Endothelial cell of umbilical vein (primary cell): ENCODE results near the gene C2orf76. TPM values are rescaled to one million over a fixed set of nuclear protein-coding genes. Genes with fewer than 3 reads are reported as not detected.

ENCODE experiments used
- BruUV-seq: library from RNA; stranded (reverse); fragments of 400-500 nt; replicated peaks from 2 replicates; lab custom pipeline; 2021; lab: Mats Ljungman, UMichigan
- CTCF ChIA-PET: fragments of 300-600, 350-600 bp; sonication (Branson Sonifier 250); formaldehyde crosslinking; loops from one replicate; lab custom pipeline; 2021; ENCODE audit warnings: antibody characterized with exemption, inconsistent platforms; lab: Charles Lee
- POLR2A ChIA-PET: fragments of 300-600, 350-600 bp; sonication (Branson Sonifier 250); formaldehyde crosslinking; loops from one replicate; lab custom pipeline; 2021; ENCODE audit warnings: antibody characterized with exemption, inconsistent platforms; lab: Charles Lee
- DNase-seq: peaks from one replicate; pipeline ENCODE4 v3.0.0-alpha.2; 2011; ENCODE audit warnings: low read depth, low spot score
- FAIRE-seq: peaks from 2 replicates; lab custom pipeline; 2011; peaks lifted over from hg19 to GRCh38; lab: Jason Lieb, UNC
- H2AFZ ChIP-seq: 2 replicates; pipeline ENCODE4 v1.6.0; 2012; ENCODE audit warnings: low read depth, low read length, control low read depth, inconsistent platforms
- H3K27ac ChIP-seq: 2 replicates; pipeline ENCODE4 v1.5.1; 2011; ENCODE audit warnings: low read depth, mild to moderate bottlenecking, control low read depth, low read length, moderate library complexity; ENCODE audit not compliant: insufficient read depth
- H3K27me3 ChIP-seq, 2 experiments: 2 replicates each; pipeline versions ENCODE4 v1.6.0 to v1.6.1; 2011; ENCODE audit warnings: low read length in 2 of 2, mixed read lengths in 1 of 2; ENCODE audit not compliant: control insufficient read depth in 2 of 2, insufficient read depth in 2 of 2
- H3K36me3 ChIP-seq, 2 experiments: 2 replicates in 1 of 2; 3 replicates in 1 of 2; pipeline ENCODE4 v1.5.1; 2011; ENCODE audit warnings: low read length in 2 of 2, mild to moderate bottlenecking in 1 of 2, moderate library complexity in 1 of 2; ENCODE audit not compliant: control insufficient read depth in 2 of 2, insufficient read depth in 2 of 2; ENCODE audit errors: extremely low read depth in 1 of 2
- H3K4me1 ChIP-seq: 3 replicates; pipeline ENCODE4 v1.5.1; 2011; ENCODE audit warnings: mild to moderate bottlenecking, low read length; ENCODE audit not compliant: control insufficient read depth, insufficient read depth; ENCODE audit errors: extremely low read depth
- H3K4me2 ChIP-seq: 2 replicates; pipeline ENCODE4 v1.6.1; 2011; ENCODE audit warnings: low read length, control low read depth, mixed read lengths; ENCODE audit not compliant: insufficient read depth
- H3K4me3 ChIP-seq, 3 experiments: fragments of 200-600 bp in 1 of 3; sonication (generic), shearing (Covaris generic) in 1 of 3; replicated peaks in 1 of 3; 2 replicates each; pipeline ENCODE4 v1.5.1; 2011 to 2016; ENCODE audit warnings: control low read depth in 3 of 3, low read length in 3 of 3, mild to moderate bottlenecking in 2 of 3, inconsistent platforms in 1 of 3, low read depth in 1 of 3, moderate library complexity in 1 of 3; ENCODE audit not compliant: insufficient read depth in 1 of 3
- H3K79me2 ChIP-seq: 2 replicates; pipeline ENCODE4 v1.6.0; 2012; ENCODE audit warnings: low read length, inconsistent platforms; ENCODE audit not compliant: control insufficient read depth, insufficient read depth
- H3K9ac ChIP-seq: replicated peaks from 2 replicates; pipeline ENCODE3; 2011; ENCODE audit warnings: low read length, control low read depth; ENCODE audit not compliant: insufficient read depth; ENCODE audit errors: extremely low read depth
- H3K9me1 ChIP-seq: replicated peaks from 3 replicates; pipeline ENCODE4 v1.6.0; 2011; ENCODE audit warnings: mild to moderate bottlenecking, low read length; ENCODE audit not compliant: control insufficient read depth, insufficient read depth; ENCODE audit errors: extremely low read depth
- H3K9me3 ChIP-seq: replicated peaks from 2 replicates; pipeline ENCODE4 v1.5.1; 2012; ENCODE audit warnings: low read length, inconsistent platforms; ENCODE audit not compliant: control insufficient read depth, insufficient read depth
- H4K20me1 ChIP-seq: replicated peaks from 2 replicates; pipeline ENCODE3; 2011; ENCODE audit warnings: mild to moderate bottlenecking, low read length; ENCODE audit not compliant: control insufficient read depth, insufficient read depth; ENCODE audit errors: extremely low read depth
- CTCF ChIP-seq, 2 donors: IDR thresholded peaks; 1 replicate in 1 of 2; 2 replicates in 1 of 2; pipeline ENCODE4 v1.5.1; 2011; ENCODE audit warnings: low read length in 2 of 2, mild to moderate bottlenecking in 2 of 2, moderate library complexity in 2 of 2, control low read depth in 1 of 2, inconsistent platforms in 1 of 2, low read depth in 1 of 2; ENCODE audit not compliant: insufficient read depth in 1 of 2; ENCODE audit errors: extremely low read depth in 1 of 2
- EZH2 ChIP-seq: IDR thresholded peaks from 2 replicates; pipeline ENCODE4 v1.6.1; 2012; ENCODE audit warnings: borderline replicate concordance, low read depth, mild to moderate bottlenecking, moderate library complexity, low read length, inconsistent platforms; ENCODE audit not compliant: severe bottlenecking
- FOS ChIP-seq: IDR thresholded peaks from 2 replicates; pipeline ENCODE4 v1.6.1; 2011; ENCODE audit warnings: mild to moderate bottlenecking, low read length, moderate library complexity, borderline replicate concordance; ENCODE audit not compliant: insufficient read depth
- GATA2 ChIP-seq: IDR thresholded peaks from 2 replicates; pipeline ENCODE4 v1.7.0; 2011; ENCODE audit warnings: low read depth, mild to moderate bottlenecking, moderate library complexity, mixed read lengths, low read length; ENCODE audit not compliant: insufficient read length, insufficient read depth
- JUN ChIP-seq: IDR thresholded peaks from 2 replicates; pipeline ENCODE4 v1.6.1; 2011; ENCODE audit warnings: borderline replicate concordance, low read depth; ENCODE audit not compliant: insufficient read length, insufficient read depth
- MAX ChIP-seq: IDR thresholded peaks from 2 replicates; pipeline ENCODE4 v1.6.1; 2011; ENCODE audit not compliant: insufficient read depth, insufficient read length
- MYC ChIP-seq: IDR thresholded peaks from one replicate; pipeline ENCODE4 v1.6.1; 2011; ENCODE audit warnings: mild to moderate bottlenecking, low read depth, low read length
- POLR2A ChIP-seq: IDR thresholded peaks from 2 replicates; pipeline ENCODE4 v1.6.1; 2012; ENCODE audit warnings: low read depth, mild to moderate bottlenecking, control low read depth, low read length
- POLR2AphosphoS5 ChIP-seq: IDR thresholded peaks from 2 replicates; pipeline ENCODE4 v1.6.1; 2012; ENCODE audit warnings: low read depth, mild to moderate bottlenecking, control low read depth, low read length, moderate library complexity; ENCODE audit not compliant: insufficient read depth
- dilution Hi-C: fragments of 300-500 bp; cut with MboI; formaldehyde crosslinking; loops from one replicate; pipeline ENCODE4 v1.15.0; 2019; ENCODE audit warnings: low sequenced_read_pairs; ENCODE audit not compliant: extremely low pct_ligation_motif_present
- intact Hi-C: fragments of 100-400 bp; cut with micrococcal nuclease; formaldehyde crosslinking; loops from one replicate; pipeline ENCODE4 v1.10.0; 2022
- polyA plus RNA-seq, 4 experiments: library from polyadenylated mRNA; depleted of rRNA in 3 of 4; stranded (reverse) in 3 of 4; unstranded in 1 of 4; fragments of >200 nt; gene quantifications; 2 replicates each; pipeline versions ENCODE4 v1.2.1 to v1.2.3, GENCODE V29; 2011 to 2012; ENCODE audit warnings: missing spikeins in 1 of 4
- total RNA-seq: library from RNA; stranded (reverse); gene quantifications from 2 replicates; pipeline ENCODE4 v1.2.3, GENCODE V29; 2021

C2orf76 gene
- total and polyA plus RNA-seq, 2 donors (not counting 3 experiments of a cell fraction or from before 2014, with no cell fraction given) = 7.4 to 12.1 TPM

- Histone ChIP-seq H3K27me3 (no peaks in the 10 kb centered on the region), H3K9me1 (no peaks in the 10 kb centered on the region), H4K20me1 (no peaks in the 10 kb centered on the region), H3K4me1 (no peaks in the 10 kb centered on the region), H3K9ac (no peak overlapping the region), H3K4me2 (no peak overlapping the region), H3K36me3 (no peaks in the 10 kb centered on the region), H3K79me2 (no peaks in the 10 kb centered on the region), H3K9me3 (no peaks in the 10 kb centered on the region), H3K4me3 (no peak overlapping the region), H2AFZ (no peak overlapping the region), H3K27ac (no peak overlapping the region)
- ChIA-PET POLR2A (no interaction called here), CTCF (interaction anchor here (2.2 to 4.6 kb wide), 2 partner anchors 42 to 381 kb away, joined by 8 to 42 read pairs; no protein-coding TSS in a partner anchor)
- dilution Hi-C loops (no loop called here), intact Hi-C loops (loop anchor here (2.0 to 10.0 kb wide), 2 partner anchors 248 to 382 kb away; no protein-coding TSS in a partner anchor)
- BruUV-seq = no TSS peak
- TF ChIP-seq GATA2 (no peak), FOS (no peak), POLR2A (no peak)
- FAIRE-seq (no peak), DNase-seq (no peak)
These were observed 103.6 kb downstream of the C2orf76 start for GRCh38 chr2:119263025-119263424.

- Histone ChIP-seq H3K27me3 (no peaks in the 10 kb centered on the region), H3K9me1 (no peaks in the 10 kb centered on the region), H4K20me1 (no peaks in the 10 kb centered on the region), H3K4me1 (no peaks in the 10 kb centered on the region), H3K27ac (no peak overlapping the region), H2AFZ (no peak overlapping the region), H3K36me3 (no peaks in the 10 kb centered on the region), H3K4me2 (no peak overlapping the region), H3K79me2 (no peaks in the 10 kb centered on the region), H3K4me3 (no peak overlapping the region), H3K9me3 (no peaks in the 10 kb centered on the region), H3K9ac (no peak overlapping the region)
- CTCF ChIA-PET = no interaction called here
- FAIRE-seq = no peak
- dilution Hi-C loops = no loop called here
- no peak for DNase-seq
- BruUV-seq = no TSS peak
- POLR2A ChIA-PET = no interaction called here
- TF ChIP-seq FOS (no peak), JUN (no peak), GATA2 (no peak), MYC (no peak), MAX (no peak), POLR2AphosphoS5 (no peak), CTCF (IDR thresholded peaks at IDR 0.05; ENCODE audit: extremely low read depth in 1 of 2, insufficient read depth in 1 of 2, low read depth in 1 of 2, low read length in 2 of 2) (no peak), POLR2A (no peak), EZH2 (no peak)
- intact Hi-C loops = loop anchor here (2.0 to 10.0 kb wide), 2 partner anchors 247 to 381 kb away; no protein-coding TSS in a partner anchor
These were observed 105.0 kb downstream of the C2orf76 start for GRCh38 chr2:119261493-119262225.
